Choroid plexus epithelial cell (primary cell): Measurements from ENCODE around the gene POP7.

Source experiments
- DNase-seq: peaks from one replicate; pipeline ENCODE4 v3.0.0-alpha.2; 2010; ENCODE audit warnings: low read depth
- H3K4me3 ChIP-seq: 2 replicates; pipeline ENCODE4 v1.5.1; 2011; ENCODE audit warnings: low read depth, mild to moderate bottlenecking, control low read depth, low read length, moderate library complexity
- CTCF ChIP-seq: conservative IDR thresholded peaks from 2 replicates; pipeline ENCODE4 v1.5.1; 2011; ENCODE audit warnings: low read depth, mild to moderate bottlenecking, control low read depth, inconsistent platforms, low read length, moderate library complexity

The POP7 gene

GRCh38 chr7:100689230-100690135, 16.4 kb upstream of the POP7 start:
- no peak for TF ChIP-seq CTCF
- H3K4me3 ChIP-seq = no peak overlapping the region
- DNase-seq = no peak

GRCh38 chr7:100691676-100692577, 14.0 kb upstream of the POP7 start:
- peak; percentile 79 for DNase-seq
- H3K4me3 ChIP-seq = peak overlapping the region; percentile 34
- peak; percentile 88 for TF ChIP-seq CTCF

- peak overlapping the region; percentile 72 for H3K4me3 ChIP-seq
- no peak for DNase-seq
- TF ChIP-seq CTCF = no peak
These were observed 13.4 kb upstream of the POP7 start for GRCh38 chr7:100692578-100692961.

DNA sequence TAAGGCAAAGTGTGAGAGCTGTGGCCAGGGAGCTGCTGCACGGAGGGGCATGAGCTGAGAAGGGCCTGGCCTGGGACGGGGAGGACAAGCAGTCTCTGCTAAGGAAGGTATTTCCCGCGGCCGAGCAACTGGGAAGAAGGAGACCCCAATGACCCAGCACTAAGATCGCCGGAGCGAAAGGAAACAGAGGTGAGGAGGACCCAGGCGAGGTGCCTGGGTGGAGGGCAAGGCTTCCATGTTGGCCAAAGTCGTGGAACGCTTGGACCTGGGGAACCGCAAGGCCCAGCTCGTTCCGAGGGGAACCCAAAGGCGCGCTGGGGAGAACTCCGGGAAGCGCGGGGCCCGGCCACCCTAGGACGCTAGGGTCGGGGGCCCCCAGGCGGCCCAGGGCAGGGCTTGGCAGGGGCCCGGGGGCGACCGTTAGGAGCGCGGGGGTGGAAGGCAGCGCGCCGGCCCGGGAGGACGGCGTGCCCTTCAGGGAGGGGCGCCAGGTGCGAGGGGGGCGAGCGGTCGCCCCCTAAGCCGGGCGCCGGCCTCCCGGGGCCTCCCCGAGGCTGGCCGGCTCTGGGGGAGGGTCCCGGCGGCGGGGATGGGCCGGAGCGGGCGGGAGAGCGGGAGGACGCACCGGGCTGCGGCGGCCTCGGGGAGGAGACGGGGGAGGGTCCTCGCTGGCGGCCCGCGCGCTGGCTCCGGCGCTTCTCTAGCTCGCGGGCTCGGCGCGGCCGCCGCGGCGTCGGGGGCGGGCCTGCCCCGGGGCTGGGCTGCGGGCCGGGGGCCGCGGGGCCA, 12.4 kb upstream of the POP7 start:
- H3K4me3 ChIP-seq = peak overlapping the region; percentile 72
- TF ChIP-seq CTCF = no peak
- no peak for DNase-seq

GRCh38 chr7:100694098-100694745, 11.7 kb upstream of the POP7 start, which contains the start of gene GIGYF1:
TSS of gene GIGYF1 (minus strand) at chr7:100694250. CDS start at chr7:100688238, 6,012 bp downstream.
- peak within 1 kb of the TSS; percentile 72 for H3K4me3 ChIP-seq
- DNase-seq = peak; percentile 54
- TF ChIP-seq CTCF = no peak

- TF ChIP-seq CTCF = no peak
- DNase-seq = no peak
- no peak overlapping the region for H3K4me3 ChIP-seq
These were observed 9.8 kb upstream of the POP7 start for GRCh38 chr7:100696123-100696521.
